ENCODE measurements around the gene UMAD1. TPM values are rescaled to one million over a fixed set of nuclear protein-coding genes. Genes with fewer than 3 reads are reported as not detected.

UMAD1 gene
- total and polyA plus RNA-seq, 2 experiments from 2014 or later: 8.4 to 12.4 TPM

- Histone ChIP-seq H2AFZ (no peak overlapping the region), H3K36me3 (ENCODE audit: insufficient read depth) (no peaks in the 10 kb centered on the region), H4K20me1 (replicated peaks; ENCODE audit: insufficient read depth) (no peaks in the 10 kb centered on the region), H3F3A (replicated peaks; ENCODE audit: low read depth) (no peaks in the 10 kb centered on the region), H3K79me2 (replicated peaks; ENCODE audit: insufficient read depth) (no peaks in the 10 kb centered on the region), H3K27me3 (ENCODE audit: insufficient read depth) (no peaks in the 10 kb centered on the region), H3K9me2 (ENCODE audit: insufficient read depth) (no peaks in the 10 kb centered on the region), H3K4me1 (ENCODE audit: insufficient read depth) (no peaks in the 10 kb centered on the region), H3K27ac (ENCODE audit: low read depth) (no peak overlapping the region), H3K4me3 (no peak overlapping the region), H3K4me2 (no peak overlapping the region)
- DNase-seq (ENCODE audit: low spot score) (no peak), ATAC-seq (no peak)
- TF ChIP-seq POLR2AphosphoS5 (IDR thresholded peaks at IDR 0.05; ENCODE audit: low read depth) (no peak), NANOG (IDR thresholded peaks at IDR 0.05; ENCODE audit: borderline replicate concordance) (no peak), EZH2phosphoT487 (IDR thresholded peaks at IDR 0.05; ENCODE audit: unreplicated experiment) (no peak), CTCF (conservative IDR thresholded peaks at IDR 0.05; ENCODE audit: low read depth in 2 of 2) (no peak), ZNF114 (CRISPR knock-in tag; IDR thresholded peaks at IDR 0.05) (no peak), STAT1 (IDR thresholded peaks at IDR 0.05; ENCODE audit: unreplicated experiment) (no peak), ETS1 (IDR thresholded peaks at IDR 0.05) (no peak), CREB1 (CRISPR knock-in tag; IDR thresholded peaks at IDR 0.05; ENCODE audit: low read depth) (no peak), ZNF462 (CRISPR knock-in tag; IDR thresholded peaks at IDR 0.05) (no peak), EZH2 (IDR thresholded peaks at IDR 0.05; ENCODE audit: low read depth, unreplicated experiment) (no peak), ZNF331 (CRISPR knock-in tag; IDR thresholded peaks at IDR 0.05; ENCODE audit: low read depth) (no peak), JUNB (IDR thresholded peaks at IDR 0.05; ENCODE audit: unreplicated experiment) (no peak), REST (IDR thresholded peaks at IDR 0.05; ENCODE audit: unreplicated experiment) (no peak)
- H3K36me3 Mint-ChIP-seq (ENCODE audit: low read depth): no peaks in the 10 kb centered on the region
- no peak overlapping the region for H3K27ac Mint-ChIP-seq
- no peaks in the 10 kb centered on the region for H3K9me3 Mint-ChIP-seq
- H3K4me1 Mint-ChIP-seq: peaks cover 10% of the 10 kb centered on the region; the same call in 2 of the 3 replicates
- H3K4me3 Mint-ChIP-seq: no peak overlapping the region
- H3K27me3 Mint-ChIP-seq (ENCODE audit: insufficient read depth, low read depth, poor library complexity): no peaks in the 10 kb centered on the region
Observed at GRCh38 chr7:7783001-7783400, 142.4 kb downstream of the UMAD1 start.
